Sigmoid colon (tissue), 7 donors: ENCODE results near the gene MACROD2. TPM values are rescaled to one million over a fixed set of nuclear protein-coding genes. Genes with fewer than 3 reads are reported as not detected.

Source experiments
- DNase-seq: peaks from one replicate; pipeline ENCODE4 v3.0.0-alpha.2; 2019
- H3K27ac ChIP-seq, 4 donors: fragments of 200-600 bp; sonication (generic); one replicate each; pipeline ENCODE4 v1.5.1; 2016 to 2019; ENCODE audit warnings: mild to moderate bottlenecking in 1 of 4
- H3K27me3 ChIP-seq, 3 donors: fragments of 200-600 bp; sonication (generic); one replicate each; pipeline ENCODE4 v1.5.1; 2019; ENCODE audit warnings: mild to moderate bottlenecking in 1 of 3
- H3K36me3 ChIP-seq, 4 donors: fragments of 200-600 bp; sonication (generic); one replicate each; pipeline ENCODE4 v1.5.1; 2016 to 2019
- H3K4me1 ChIP-seq, 4 donors: fragments of 200-600 bp; sonication (generic); one replicate each; pipeline ENCODE4 v1.5.1; 2017 to 2019
- H3K4me3 ChIP-seq, 4 donors: fragments of 200-600 bp; sonication (generic); one replicate each; pipeline ENCODE4 v1.5.1; 2017 to 2019; ENCODE audit warnings: mild to moderate bottlenecking in 2 of 4, moderate library complexity in 1 of 4
- H3K9me3 ChIP-seq, 4 donors: fragments of 200-600 bp in 3 of 4; sonication (generic) in 3 of 4; one replicate each; pipeline versions ENCODE4 v1.5.1 to v1.6.1; 2013 to 2019
- CTCF ChIP-seq, 4 experiments: fragments of 450-650 bp in 3 of 4; fragments of 200-600 bp in 1 of 4; IDR thresholded peaks; one replicate each; pipeline ENCODE4 v1.5.1; 2016 to 2019; ENCODE audit warnings: antibody characterized with exemption in 4 of 4, mild to moderate bottlenecking in 3 of 4, moderate library complexity in 2 of 4
- EP300 ChIP-seq, 4 donors: sonication (generic); formaldehyde crosslinking; IDR thresholded peaks; one replicate each; pipeline ENCODE4 v1.6.1; 2017; ENCODE audit warnings: antibody characterized with exemption in 4 of 4
- POLR2A ChIP-seq, 2 donors: fragments of 450-650 bp; IDR thresholded peaks; one replicate each; pipeline ENCODE4 v1.6.1; 2016; ENCODE audit warnings: antibody characterized with exemption in 2 of 2, mild to moderate bottlenecking in 2 of 2, moderate library complexity in 2 of 2
- POLR2AphosphoS5 ChIP-seq, 4 donors: sonication (generic); formaldehyde crosslinking; IDR thresholded peaks; one replicate each; pipeline ENCODE4 v1.6.1; 2017; ENCODE audit warnings: antibody characterized with exemption in 4 of 4
- WGBS, 2 donors: extraction: QIAGEN DNeasy Blood & Tissue Kit; methylation state at CpG; one replicate each; pipeline ENCODE4 v1.1.7; 2013; 5-methylcytosine and 5-hydroxymethylcytosine counted together
- intact Hi-C: fragments of 100-400 bp; cut with DNase I; formaldehyde crosslinking; loops from one replicate; pipeline ENCODE4 v1.15.1; 2023
- polyA plus RNA-seq, 3 donors: library from polyadenylated mRNA; stranded (reverse); fragments of 200-250 nt; gene quantifications; one replicate each; pipeline ENCODE4 v1.2.3, GENCODE V29; 2013
- total RNA-seq, 4 donors: library from RNA; depleted of rRNA; stranded (reverse); fragments of >200 nt; gene quantifications; one replicate each; pipeline ENCODE4 v1.1.0, GENCODE V29; 2016
- donor health status: healthy with polysubstance abuse.
- donor health status: Bipolar disorder and iron deficiency.
- donor health status: healthy.

The MACROD2 gene
- total and polyA plus RNA-seq, 7 donors: 1.2 to 22.4 (median 5.8) TPM

DNA sequence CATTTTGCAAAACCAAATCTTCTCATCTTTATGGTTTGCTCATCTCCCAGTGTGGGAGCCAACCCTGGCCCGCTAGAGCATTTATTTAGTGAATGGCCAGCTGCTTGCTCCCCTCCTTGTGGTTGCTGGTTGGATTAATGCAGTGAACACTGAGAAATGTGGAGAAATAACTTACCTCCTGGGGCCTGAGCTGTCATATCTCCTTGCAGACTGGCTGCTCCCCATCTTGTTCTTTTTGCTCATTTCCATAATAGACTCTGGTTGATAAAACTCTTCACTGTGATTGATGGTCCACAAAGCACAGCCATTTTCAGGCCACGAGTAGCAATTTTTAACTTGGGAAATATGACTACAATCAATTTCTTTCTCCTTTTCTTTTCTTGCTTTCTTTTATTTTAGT, 1420.6 kb downstream of the MACROD2 start:
- no peak overlapping the region for H3K4me3 ChIP-seq
- peaks cover 0 to 11% (median 0%) of the 10 kb centered on the region in 4 donors for H3K4me1 ChIP-seq
- H3K9me3 ChIP-seq: no peaks in the 10 kb centered on the region
- 83 to 88% methylated on average over 2 of the region's 2 CpGs for WGBS, 2 donors
- no peaks in the 10 kb centered on the region for H3K36me3 ChIP-seq
- no peak for TF ChIP-seq POLR2A (IDR thresholded peaks at IDR 0.05)
- TF ChIP-seq POLR2AphosphoS5 (IDR thresholded peaks at IDR 0.05): no peak
- TF ChIP-seq CTCF (IDR thresholded peaks at IDR 0.05): no peak
- TF ChIP-seq EP300 (IDR thresholded peaks at IDR 0.05): no peak
- intact Hi-C loops: no loop called here
- no peak overlapping the region for H3K27ac ChIP-seq
- H3K27me3 ChIP-seq: no peaks in the 10 kb centered on the region
- no peak for DNase-seq

DNA sequence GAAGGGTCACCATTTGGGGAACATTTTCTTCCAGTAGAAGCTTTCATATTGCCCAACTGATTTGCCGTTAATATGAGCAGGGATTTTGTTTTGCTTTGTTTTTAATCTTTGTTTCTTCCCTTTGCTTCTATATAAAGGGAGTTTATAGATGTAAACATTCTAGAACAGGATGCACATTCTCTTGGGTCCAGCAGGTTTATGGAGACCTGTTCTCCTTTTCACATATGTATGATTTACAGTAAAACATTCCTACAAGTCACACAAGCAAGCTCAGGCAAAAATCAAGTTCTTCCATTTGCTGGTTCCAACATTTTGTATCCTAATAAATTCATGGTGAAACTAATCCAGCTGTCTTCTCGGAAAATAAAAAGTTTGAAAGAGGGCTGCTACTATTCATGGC, 1424.5 kb downstream of the MACROD2 start:
- no peaks in the 10 kb centered on the region for H3K9me3 ChIP-seq
- intact Hi-C loops: no loop called here

GRCh38 chr20:15422966-15423365, 1427.7 kb downstream of the MACROD2 start:
- no peak overlapping the region for H3K4me3 ChIP-seq
- 65 to 67% methylated on average over 2 of the region's 2 CpGs for WGBS, 2 donors
- H3K27me3 ChIP-seq: no peaks in the 10 kb centered on the region
- DNase-seq: no peak
- intact Hi-C loops: no loop called here
- H3K4me1 ChIP-seq: peaks cover 0 to 19% (median 5%) of the 10 kb centered on the region in 4 donors
- no peaks in the 10 kb centered on the region for H3K9me3 ChIP-seq
- no peaks in the 10 kb centered on the region for H3K36me3 ChIP-seq
- no peak for TF ChIP-seq POLR2AphosphoS5 (IDR thresholded peaks at IDR 0.05)
- TF ChIP-seq CTCF (IDR thresholded peaks at IDR 0.05): no peak
- TF ChIP-seq POLR2A (IDR thresholded peaks at IDR 0.05): no peak
- no peak for TF ChIP-seq EP300 (IDR thresholded peaks at IDR 0.05)
- H3K27ac ChIP-seq: no peak overlapping the region

More for the DNA sequence above, 1424.5 kb downstream of the MACROD2 start:
- H3K4me1 ChIP-seq: peaks cover 0 to 19% (median 5%) of the 10 kb centered on the region in 4 donors
- WGBS, 2 donors: 70 to 78% methylated on average over 2 of the region's 2 CpGs
- no peak for TF ChIP-seq POLR2A (IDR thresholded peaks at IDR 0.05)
- TF ChIP-seq EP300 (IDR thresholded peaks at IDR 0.05): no peak
- no peak for TF ChIP-seq CTCF (IDR thresholded peaks at IDR 0.05)
- no peak for TF ChIP-seq POLR2AphosphoS5 (IDR thresholded peaks at IDR 0.05)
- H3K36me3 ChIP-seq: no peaks in the 10 kb centered on the region
- no peak for DNase-seq
- no peak overlapping the region for H3K27ac ChIP-seq
- H3K27me3 ChIP-seq: no peaks in the 10 kb centered on the region
- H3K4me3 ChIP-seq: no peak overlapping the region

- Histone ChIP-seq H3K9me3 (no peaks in the 10 kb centered on the region), H3K4me3 (no peak overlapping the region), H3K27ac (no peak overlapping the region), H3K4me1 (peaks cover 0 to 16% (median 15%) of the 10 kb centered on the region in 4 donors), H3K36me3 (no peaks in the 10 kb centered on the region), H3K27me3 (no peaks in the 10 kb centered on the region)
- WGBS, 2 donors: 45 to 54% methylated on average over 3 of the region's 3 CpGs
- TF ChIP-seq EP300 (IDR thresholded peaks at IDR 0.05) (no peak), POLR2AphosphoS5 (IDR thresholded peaks at IDR 0.05) (no peak), CTCF (IDR thresholded peaks at IDR 0.05) (no peak), POLR2A (IDR thresholded peaks at IDR 0.05) (no peak)
- DNase-seq: no peak
- intact Hi-C loops: no loop called here
These were observed 1444.2 kb downstream of the MACROD2 start for GRCh38 chr20:15439551-15439950.
